HepG2 (cell line): ENCODE data around the gene CYP11A1. TPM values are rescaled to one million over a fixed set of nuclear protein-coding genes. Genes with fewer than 3 reads are reported as not detected.
A peak's percentile ranks its signal among the peaks of the same experiment; 100 is the strongest.

Experiments
- EEA1 ChIP-seq: sonication (generic); formaldehyde crosslinking; IDR thresholded peaks from 2 replicates; pipeline ENCODE4 v1.5.1; 2020; ENCODE audit warnings: mild to moderate bottlenecking, missing genetic modification reagents, borderline replicate concordance
- HOXA9 ChIP-seq: sonication (generic); formaldehyde crosslinking; IDR thresholded peaks from 2 replicates; pipeline ENCODE4 v1.8.1; 2022; ENCODE audit warnings: missing genetic modification reagents, mild to moderate bottlenecking, moderate library complexity, borderline replicate concordance
- KAT8 ChIP-seq: IDR thresholded peaks from 2 replicates; pipeline ENCODE4 v1.6.1; 2016; ENCODE audit warnings: missing genetic modification reagents, missing compliant biosample characterization
- LCORL ChIP-seq, 2 experiments: fragments of 450-650 bp in 1 of 2; sonication (generic) in 1 of 2; formaldehyde crosslinking in 1 of 2; IDR thresholded peaks; 2 replicates each; pipeline versions ENCODE4 v1.5.0 to v1.6.1; 2017 to 2020; ENCODE audit warnings: antibody characterized with exemption in 1 of 2, missing genetic modification reagents in 1 of 2
- MTA1 ChIP-seq: sonication (generic); formaldehyde crosslinking; IDR thresholded peaks from 2 replicates; pipeline ENCODE4 v1.4.0; 2020; ENCODE audit warnings: missing genetic modification reagents, mild to moderate bottlenecking, borderline replicate concordance
- MYPOP ChIP-seq: sonication (generic); formaldehyde crosslinking; IDR thresholded peaks from 2 replicates; pipeline ENCODE4 v1.8.1; 2023; ENCODE audit warnings: mild to moderate bottlenecking, moderate library complexity, missing genetic modification reagents
- NR0B2 ChIP-seq: sonication (generic); formaldehyde crosslinking; IDR thresholded peaks from 2 replicates; pipeline ENCODE4 v1.4.0; 2020; ENCODE audit warnings: mild to moderate bottlenecking, missing genetic modification reagents
- PAWR ChIP-seq: sonication (generic); formaldehyde crosslinking; IDR thresholded peaks from 2 replicates; pipeline ENCODE4 v1.4.0; 2020; ENCODE audit warnings: missing genetic modification reagents, mild to moderate bottlenecking, borderline replicate concordance
- SP5 ChIP-seq: IDR thresholded peaks from 2 replicates; pipeline ENCODE4 v1.6.1; 2016; ENCODE audit warnings: low read depth, borderline replicate concordance
- TFDP2 ChIP-seq: sonication (generic); formaldehyde crosslinking; IDR thresholded peaks from 2 replicates; pipeline ENCODE4 v1.4.0; 2020; ENCODE audit warnings: missing genetic modification reagents
- ZBTB40 ChIP-seq, 2 experiments: fragments of 450-650 bp in 1 of 2; sonication (generic) in 1 of 2; formaldehyde crosslinking in 1 of 2; IDR thresholded peaks; 2 replicates each; pipeline versions ENCODE4 v1.6.1 to v1.8.0; 2016 to 2022; ENCODE audit warnings: antibody characterized with exemption in 1 of 2, mild to moderate bottlenecking in 1 of 2, missing genetic modification reagents in 1 of 2
- ZNF44 ChIP-seq: sonication (generic); formaldehyde crosslinking; IDR thresholded peaks from 2 replicates; pipeline ENCODE4 v1.5.1; 2020; ENCODE audit warnings: mild to moderate bottlenecking, missing genetic modification reagents
- ZSCAN30 ChIP-seq: sonication (generic); formaldehyde crosslinking; IDR thresholded peaks from 2 replicates; pipeline ENCODE4 v1.5.0; 2020; ENCODE audit warnings: mild to moderate bottlenecking, missing genetic modification reagents
- polyA plus RNA-seq, 8 experiments: library from polyadenylated mRNA; depleted of rRNA in 3 of 8; stranded (reverse) in 7 of 8; unstranded in 1 of 8; fragments of >200 nt; fragmentation: Illumina TruSeq in 4 of 8; extraction: Trizol in 4 of 8; gene quantifications; 2 replicates each; pipeline versions ENCODE4 v1.2.1 to v1.2.3, GENCODE V29; 2011 to 2016; ENCODE audit warnings: low read depth in 4 of 8, missing spikeins in 1 of 8, mixed read lengths in 1 of 8; ENCODE audit not compliant: insufficient read depth in 1 of 8
- total RNA-seq, 5 experiments: library from RNA; depleted of rRNA; stranded (reverse); fragments of >200 nt; fragmentation: Illumina TruSeq; extraction: Trizol; gene quantifications; 2 replicates each; pipeline ENCODE4 v1.2.3, GENCODE V29; 2016; ENCODE audit warnings: low read depth in 1 of 5

CYP11A1 gene
- total and polyA plus RNA-seq, 2 of the 13 experiments (the other 11 are each of a cell fraction or from before 2014, with no cell fraction given) = 0.66 to 0.92 TPM

GRCh38 chr15:74373731-74374647 is 6.5 kb upstream of the CYP11A1 start (continued):
- TF ChIP-seq ZSCAN30 (CRISPR knock-in tag) (no peak; the same call in 1 of the 2 replicates), MYPOP (0 out of 2 replicates have a peak, but pooled peaks have one; percentile 33), TFDP2 (CRISPR knock-in tag) (peak; percentile 67), PAWR (no peak), EEA1 (CRISPR knock-in tag) (0 out of 2 replicates have a peak, but pooled peaks have one; percentile 13), ZBTB40 (IDR thresholded peaks at IDR 0.05) (no peak), ZBTB40 (CRISPR knock-in tag; IDR thresholded peaks at IDR 0.05) (no peak), KAT8 (CRISPR knock-in tag) (no peak), NR0B2 (CRISPR knock-in tag) (peak; percentile 49; the same call in 1 of the 2 replicates), ZNF44 (CRISPR knock-in tag) (peak; percentile 85; the same call in 1 of the 2 replicates), MTA1 (CRISPR knock-in tag) (no peak), SP5 (CRISPR knock-in tag) (peak; percentile 46; the same call in 1 of the 2 replicates), LCORL (IDR thresholded peaks at IDR 0.05) (no peak), LCORL (CRISPR knock-in tag; IDR thresholded peaks at IDR 0.05) (no peak), HOXA9 (CRISPR knock-in tag) (0 out of 2 replicates have a peak, but pooled peaks have one; percentile 46)
